ENCODE data around the gene DGKB.

The DGKB gene

GRCh38 chr7:14691034-14691433, 211.5 kb downstream of the DGKB start:
- DNase-seq (ENCODE audit: extremely low read depth in 1 of 2, low read depth in 1 of 2): no peak

GRCh38 chr7:14690486-14690885, 212.1 kb downstream of the DGKB start:
- DNase-seq (ENCODE audit: extremely low read depth in 1 of 2, low read depth in 1 of 2): no peak

- DNase-seq (ENCODE audit: extremely low read depth in 1 of 2, low read depth in 1 of 2): no peak
These were observed 212.5 kb downstream of the DGKB start for GRCh38 chr7:14690075-14690474.

GRCh38 chr7:14688208-14688607, 214.3 kb downstream of the DGKB start:
- no peak for DNase-seq (ENCODE audit: extremely low read depth in 1 of 2, low read depth in 1 of 2)

GRCh38 chr7:14687777-14688176, 214.8 kb downstream of the DGKB start:
- no peak for DNase-seq (ENCODE audit: extremely low read depth in 1 of 2, low read depth in 1 of 2)

- DNase-seq (ENCODE audit: extremely low read depth in 1 of 2, low read depth in 1 of 2): no peak
These were observed 215.3 kb downstream of the DGKB start for GRCh38 chr7:14687241-14687640.

GRCh38 chr7:14685167-14685566, 217.4 kb downstream of the DGKB start:
- no peak for DNase-seq (ENCODE audit: extremely low read depth in 1 of 2, low read depth in 1 of 2)

GRCh38 chr7:14682910-14683465, 219.6 kb downstream of the DGKB start:
- no peak for DNase-seq (ENCODE audit: extremely low read depth in 1 of 2, low read depth in 1 of 2)

GRCh38 chr7:14676896-14677295, 225.7 kb downstream of the DGKB start:
- no peak for DNase-seq (ENCODE audit: extremely low read depth in 1 of 2, low read depth in 1 of 2)

GRCh38 chr7:14673202-14673601, 229.3 kb downstream of the DGKB start:
- no peak for DNase-seq (ENCODE audit: extremely low read depth in 1 of 2, low read depth in 1 of 2)

- DNase-seq (ENCODE audit: extremely low read depth in 1 of 2, low read depth in 1 of 2): no peak
These were observed 235.6 kb downstream of the DGKB start for GRCh38 chr7:14666913-14667312.

- no peak for DNase-seq (ENCODE audit: extremely low read depth in 1 of 2, low read depth in 1 of 2)
These were observed 236.2 kb downstream of the DGKB start for GRCh38 chr7:14666304-14666703.

GRCh38 chr7:14639801-14640200, 262.8 kb downstream of the DGKB start:
- DNase-seq (ENCODE audit: extremely low read depth in 1 of 2, low read depth in 1 of 2): no peak

- no peak for DNase-seq (ENCODE audit: extremely low read depth in 1 of 2, low read depth in 1 of 2)
These were observed 263.2 kb downstream of the DGKB start for GRCh38 chr7:14639329-14639728.

- DNase-seq (ENCODE audit: extremely low read depth in 1 of 2, low read depth in 1 of 2): no peak
These were observed 264.6 kb downstream of the DGKB start for GRCh38 chr7:14637968-14638367.

- DNase-seq (ENCODE audit: extremely low read depth in 1 of 2, low read depth in 1 of 2): no peak
These were observed 266.6 kb downstream of the DGKB start for GRCh38 chr7:14635955-14636354.

GRCh38 chr7:14630048-14630447, 272.5 kb downstream of the DGKB start:
- no peak for DNase-seq (ENCODE audit: extremely low read depth in 1 of 2, low read depth in 1 of 2)

- DNase-seq (ENCODE audit: extremely low read depth in 1 of 2, low read depth in 1 of 2): no peak
These were observed 274.0 kb downstream of the DGKB start for GRCh38 chr7:14628516-14628915.

GRCh38 chr7:14626076-14626475, 276.5 kb downstream of the DGKB start:
- DNase-seq (ENCODE audit: extremely low read depth in 1 of 2, low read depth in 1 of 2): no peak

- no peak for DNase-seq (ENCODE audit: extremely low read depth in 1 of 2, low read depth in 1 of 2)
These were observed 280.0 kb downstream of the DGKB start for GRCh38 chr7:14622559-14622958.

GRCh38 chr7:14606101-14606500, 296.4 kb downstream of the DGKB start:
- no peak for DNase-seq (ENCODE audit: extremely low read depth in 1 of 2, low read depth in 1 of 2)

- no peak for DNase-seq (ENCODE audit: extremely low read depth in 1 of 2, low read depth in 1 of 2)
These were observed 297.9 kb downstream of the DGKB start for GRCh38 chr7:14604606-14605005.

GRCh38 chr7:14602851-14603250, 299.7 kb downstream of the DGKB start:
- DNase-seq (ENCODE audit: extremely low read depth in 1 of 2, low read depth in 1 of 2): no peak

Data from stimulated activated CD8-positive, alpha-beta memory T cell treated with anti-CD3 and anti-CD28 coated beads, Interleukin-7, amount 100 ng/mL, for 48 hours (primary cell).